Upper lobe of left lung (tissue), 6 donors: Measurements from ENCODE around the gene CCDC127. TPM values are rescaled to one million over a fixed set of nuclear protein-coding genes. Genes with fewer than 3 reads are reported as not detected.

Experiments
- ATAC-seq, 2 donors: fragments of 200-7000 bp; cut with Tn5 transposase; one replicate each; pipeline ENCODE4 v1.9.1; 2022; ENCODE audit warnings: mild to moderate bottlenecking in 2 of 2, moderate library complexity in 2 of 2; ENCODE audit not compliant: low FRiP score in 2 of 2
- DNase-seq, 2 donors: peaks; one replicate each; pipeline ENCODE4 v3.0.0-alpha.2; 2019 to 2020
- H3K27ac ChIP-seq, 4 donors: fragments of 200-600 bp; sonication (generic); one replicate each; pipeline ENCODE4 v1.5.1; 2016 to 2019
- H3K27me3 ChIP-seq, 4 donors: fragments of 200-600 bp; sonication (generic); one replicate each; pipeline ENCODE4 v1.5.1; 2017 to 2019
- H3K36me3 ChIP-seq, 4 donors: fragments of 200-600 bp; sonication (generic); one replicate each; pipeline ENCODE4 v1.5.1; 2016 to 2019
- H3K4me1 ChIP-seq, 4 donors: fragments of 200-600 bp; sonication (generic); one replicate each; pipeline ENCODE4 v1.5.1; 2018 to 2019
- H3K4me3 ChIP-seq, 4 donors: fragments of 200-600 bp; sonication (generic); one replicate each; pipeline ENCODE4 v1.5.1; 2017 to 2019; ENCODE audit warnings: mild to moderate bottlenecking in 2 of 4, moderate library complexity in 1 of 4
- H3K9me3 ChIP-seq, 4 donors: fragments of 200-600 bp; sonication (generic); one replicate each; pipeline ENCODE4 v1.5.1; 2018 to 2019
- CTCF ChIP-seq, 6 experiments: fragments of 450-650 bp in 4 of 6; fragments of 200-600 bp in 2 of 6; sonication (generic) in 2 of 6; IDR thresholded peaks; one replicate each; pipeline ENCODE4 v1.5.1; 2016 to 2019; ENCODE audit warnings: antibody characterized with exemption in 6 of 6
- EP300 ChIP-seq, 4 donors: sonication (generic); formaldehyde crosslinking; IDR thresholded peaks; one replicate each; pipeline ENCODE4 v1.5.1; 2017; ENCODE audit warnings: antibody characterized with exemption in 4 of 4, control low read depth in 2 of 4
- POLR2A ChIP-seq, 4 donors: fragments of 450-650 bp; IDR thresholded peaks; one replicate each; pipeline ENCODE4 v1.5.1; 2016 to 2017; ENCODE audit warnings: antibody characterized with exemption in 4 of 4, mild to moderate bottlenecking in 2 of 4
- POLR2AphosphoS5 ChIP-seq, 2 donors: sonication (generic); formaldehyde crosslinking; IDR thresholded peaks; one replicate each; pipeline ENCODE4 v1.5.1; 2017; ENCODE audit warnings: antibody characterized with exemption in 2 of 2
- WGBS, 2 donors: methylation state at CpG; one replicate each; pipeline ENCODE4 v1.1.5; 2017 to 2018; 5-methylcytosine and 5-hydroxymethylcytosine counted together
- total RNA-seq, 6 donors: library from RNA; depleted of rRNA in 4 of 6; stranded (reverse); fragments of >200 nt in 4 of 6; gene quantifications; one replicate each; pipeline versions ENCODE4 v1.1.0 to v1.2.1, GENCODE V29; 2016 to 2021
- donor health status: DM: no; HTN: no; CAD: no; lungs with moderate emphysema.
- donor health status: DM: no; HTN: yes; CAD: no; lungs with severe emphysema.

Gene CCDC127
- total RNA-seq, 6 donors from 2014 or later = 3.1 to 8.5 (median 4.8) TPM

DNA sequence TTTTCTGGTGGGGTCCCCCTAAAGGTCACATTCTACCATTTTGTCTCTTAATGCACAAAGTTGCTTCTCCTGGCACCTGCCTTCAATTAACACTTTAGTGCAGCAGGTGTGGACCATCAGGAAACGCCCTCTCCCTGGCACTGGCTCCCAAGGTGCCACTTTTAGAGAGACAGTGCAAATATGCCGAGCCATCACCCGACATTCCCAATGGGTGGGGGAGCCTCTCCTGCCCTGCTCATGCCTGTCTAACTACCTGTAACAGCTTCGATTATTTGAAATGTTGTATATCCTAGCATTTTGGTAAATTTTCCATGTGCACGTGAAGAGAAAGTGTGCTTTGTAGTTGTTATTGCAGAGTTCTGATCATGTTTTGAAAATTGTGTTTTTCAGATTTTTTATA, 39.8 kb downstream of the CCDC127 start:
- WGBS, 2 donors = 78 to 80% methylated on average over 5 of the region's 5 CpGs
- no peaks in the 10 kb centered on the region for H3K9me3 ChIP-seq

DNA sequence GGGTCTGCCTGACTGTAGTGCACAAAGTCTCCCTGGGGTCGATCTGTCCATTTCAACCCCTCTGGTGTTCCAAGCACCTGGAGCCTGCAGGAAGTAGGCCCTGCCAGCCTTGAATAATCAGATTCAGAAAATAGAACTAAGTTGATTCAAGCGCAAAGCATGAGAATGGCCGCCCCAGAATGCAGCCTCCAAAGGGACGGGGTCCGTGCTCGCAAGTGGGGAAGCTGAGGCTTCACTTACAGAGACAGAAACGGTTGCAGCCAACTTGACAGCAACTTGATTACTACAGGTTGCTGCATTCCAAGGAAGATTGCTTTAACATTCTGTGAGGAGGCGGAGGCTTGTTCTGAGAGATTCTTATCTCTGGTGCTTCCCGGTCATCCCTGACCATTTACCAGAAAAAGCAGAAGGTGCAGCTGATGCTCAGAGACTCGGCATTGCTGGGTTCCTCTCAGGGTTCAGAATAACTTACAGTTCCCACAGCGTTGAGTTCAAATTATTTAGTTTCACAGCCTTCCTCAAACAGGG, 41.6 kb downstream of the CCDC127 start:
- H3K27me3 ChIP-seq = no peaks in the 10 kb centered on the region
- no peak for ATAC-seq
- no peak for TF ChIP-seq EP300 (IDR thresholded peaks at IDR 0.05)
- TF ChIP-seq POLR2A (IDR thresholded peaks at IDR 0.05) = no peak
- TF ChIP-seq POLR2AphosphoS5 (IDR thresholded peaks at IDR 0.05) = no peak
- no peak for TF ChIP-seq CTCF (IDR thresholded peaks at IDR 0.05)
- 72 to 78% methylated on average over 11 of the region's 11 CpGs for WGBS, 2 donors
- DNase-seq = no peak
- no peak overlapping the region for H3K4me3 ChIP-seq
- H3K36me3 ChIP-seq = no peaks in the 10 kb centered on the region
- H3K4me1 ChIP-seq = no peaks in the 10 kb centered on the region
- H3K9me3 ChIP-seq = no peaks in the 10 kb centered on the region
- no peak overlapping the region for H3K27ac ChIP-seq

More for the DNA sequence above, 39.8 kb downstream of the CCDC127 start:
- ATAC-seq (no peak), DNase-seq (no peak)
- Histone ChIP-seq H3K27me3 (no peaks in the 10 kb centered on the region), H3K4me1 (no peaks in the 10 kb centered on the region), H3K4me3 (no peak overlapping the region), H3K36me3 (no peaks in the 10 kb centered on the region), H3K27ac (no peak overlapping the region)
- no peak for TF ChIP-seq EP300 (IDR thresholded peaks at IDR 0.05)
- no peak for TF ChIP-seq POLR2AphosphoS5 (IDR thresholded peaks at IDR 0.05)
- TF ChIP-seq POLR2A (IDR thresholded peaks at IDR 0.05) = no peak
- TF ChIP-seq CTCF (IDR thresholded peaks at IDR 0.05) = no peak

DNA sequence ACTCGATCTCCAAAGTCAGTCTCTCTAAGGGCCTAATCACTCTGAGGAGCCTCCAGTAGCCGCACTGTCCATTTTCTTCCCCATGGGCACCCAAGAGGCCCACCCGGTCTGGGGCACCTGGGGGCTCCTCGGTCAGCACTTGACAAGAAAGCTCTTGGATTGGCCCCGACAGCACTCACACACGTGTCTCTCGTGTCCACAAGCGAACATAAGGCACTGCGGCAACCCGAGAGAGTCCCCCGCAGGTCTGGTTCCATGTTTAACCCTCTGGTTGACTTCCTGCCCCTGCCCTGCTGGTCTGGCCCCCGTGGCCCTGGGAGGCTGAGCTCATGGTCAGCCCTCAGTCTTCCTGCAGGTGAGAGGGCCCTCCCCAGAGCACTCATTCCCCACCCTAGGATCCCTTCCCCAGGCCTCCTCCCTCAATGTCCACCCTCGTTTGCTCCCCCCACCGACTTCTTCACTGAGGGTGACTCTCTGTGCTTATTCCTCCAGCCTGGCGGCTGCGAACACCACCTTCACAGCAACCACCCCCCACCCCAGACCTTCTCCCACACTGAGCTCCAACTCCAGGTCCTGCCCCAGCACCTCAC, 43.0 kb downstream of the CCDC127 start:
- H3K9me3 ChIP-seq = no peaks in the 10 kb centered on the region
- TF ChIP-seq POLR2AphosphoS5 (IDR thresholded peaks at IDR 0.05) = no peak
- TF ChIP-seq CTCF (IDR thresholded peaks at IDR 0.05) = no peak
- no peak for TF ChIP-seq POLR2A (IDR thresholded peaks at IDR 0.05)
- TF ChIP-seq EP300 (IDR thresholded peaks at IDR 0.05) = no peak
- no peak overlapping the region for H3K27ac ChIP-seq
- whole genome bisulfite sequencing, 2 donors = 91 to 92% methylated on average over 16 of the region's 16 CpGs
- H3K36me3 ChIP-seq = no peaks in the 10 kb centered on the region
- DNase-seq (peak in 1 of 2 donors; percentile 44), ATAC-seq (no peak)
- H3K4me1 ChIP-seq = no peaks in the 10 kb centered on the region
- no peaks in the 10 kb centered on the region for H3K27me3 ChIP-seq
- H3K4me3 ChIP-seq = no peak overlapping the region

DNA sequence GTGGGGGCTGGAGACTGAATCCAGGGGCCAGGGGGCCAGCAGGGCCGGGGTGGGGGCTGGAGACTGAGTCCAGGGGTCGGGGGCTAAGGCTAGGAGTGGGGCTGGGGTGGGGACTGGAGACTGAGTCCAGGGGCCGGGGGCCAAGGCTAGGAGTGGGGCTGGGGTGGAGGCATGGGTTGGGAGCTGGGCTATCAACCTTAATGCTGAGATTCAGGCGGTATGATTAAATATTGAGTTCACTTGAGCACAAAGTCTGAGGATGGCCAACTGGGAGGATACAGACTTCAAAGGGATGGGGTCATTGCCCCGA, 43.7 kb downstream of the CCDC127 start:
- H3K27me3 ChIP-seq = no peaks in the 10 kb centered on the region
- H3K4me3 ChIP-seq = no peak overlapping the region
- ATAC-seq = no peak
- peaks cover 0 to 5% (median 1%) of the 10 kb centered on the region in 4 donors for H3K4me1 ChIP-seq
- 90 to 97% methylated on average over 4 to 5 of the region's 5 CpGs for WGBS, 2 donors
- H3K27ac ChIP-seq = no peak overlapping the region
- no peaks in the 10 kb centered on the region for H3K36me3 ChIP-seq
- DNase-seq = no peak
- TF ChIP-seq POLR2A (IDR thresholded peaks at IDR 0.05) (no peak), POLR2AphosphoS5 (IDR thresholded peaks at IDR 0.05) (no peak), CTCF (IDR thresholded peaks at IDR 0.05) (no peak), EP300 (IDR thresholded peaks at IDR 0.05) (no peak)
- H3K9me3 ChIP-seq = no peaks in the 10 kb centered on the region
